Measurements from ENCODE around the gene ZNF878.

Gene ZNF878

DNA sequence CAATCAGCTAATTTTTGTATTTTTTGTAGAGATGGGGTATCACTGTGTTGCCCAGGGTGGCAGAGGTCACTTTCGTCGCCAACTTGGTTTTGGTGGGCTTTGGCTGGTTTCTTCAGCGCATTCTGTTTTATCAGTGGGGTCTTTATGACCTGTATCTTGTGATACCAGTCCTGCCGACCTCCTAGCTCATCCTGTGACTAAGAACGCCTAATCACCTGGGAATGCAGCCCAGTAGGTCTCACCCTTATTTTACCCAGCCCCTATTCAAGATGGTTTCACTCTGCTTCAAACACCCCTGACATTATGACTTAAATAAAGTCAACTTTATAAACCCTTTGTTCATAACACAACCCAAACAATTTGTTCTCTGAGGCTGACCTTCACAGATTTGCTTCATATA is 3.0 kb upstream of the ZNF878 start:
- peaks cover 18% of the 10 kb centered on the region for H3K4me1 Mint-ChIP-seq (ENCODE audit: low read depth)
- peaks cover 8% of the 10 kb centered on the region for H3K9me3 Mint-ChIP-seq
- no peak for DNase-seq
- H3K27ac Mint-ChIP-seq, result no peak overlapping the region
- H3K36me3 Mint-ChIP-seq (ENCODE audit: low read depth), result peaks cover 4% of the 10 kb centered on the region
- H3K4me3 Mint-ChIP-seq, result no peak overlapping the region
- H3K27me3 Mint-ChIP-seq, result peaks cover 48% of the 10 kb centered on the region

DNA sequence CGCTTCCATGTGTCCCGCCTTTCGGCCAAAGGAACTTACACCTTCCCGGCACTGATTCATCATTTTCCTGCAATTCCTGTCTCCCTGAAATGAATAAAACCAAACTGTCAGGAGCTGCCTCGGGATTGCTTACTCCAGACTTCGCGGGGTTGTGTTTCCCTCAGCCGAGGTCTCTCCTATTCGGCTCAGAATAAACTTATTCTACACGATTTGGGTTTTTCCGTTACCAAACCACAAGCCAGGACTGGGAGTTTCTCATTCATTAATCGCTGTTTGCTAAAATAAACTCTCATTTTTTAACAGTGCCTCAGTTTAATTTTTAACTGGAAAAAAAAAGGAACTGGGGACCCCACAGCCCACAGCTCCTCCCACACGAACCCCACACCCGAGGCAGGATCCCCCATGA is 667 bp downstream of the ZNF878 start:
- peaks cover 12% of the 10 kb centered on the region for H3K4me1 Mint-ChIP-seq (ENCODE audit: low read depth)
- peaks cover 15% of the 10 kb centered on the region for H3K36me3 Mint-ChIP-seq (ENCODE audit: low read depth)
- peak overlapping the region; percentile 73 for H3K4me3 Mint-ChIP-seq
- peak overlapping the region; percentile 23 for H3K27ac Mint-ChIP-seq
- H3K9me3 Mint-ChIP-seq, result peaks cover 16% of the 10 kb centered on the region
- peaks cover 55% of the 10 kb centered on the region for H3K27me3 Mint-ChIP-seq
- no peak for DNase-seq

DNA sequence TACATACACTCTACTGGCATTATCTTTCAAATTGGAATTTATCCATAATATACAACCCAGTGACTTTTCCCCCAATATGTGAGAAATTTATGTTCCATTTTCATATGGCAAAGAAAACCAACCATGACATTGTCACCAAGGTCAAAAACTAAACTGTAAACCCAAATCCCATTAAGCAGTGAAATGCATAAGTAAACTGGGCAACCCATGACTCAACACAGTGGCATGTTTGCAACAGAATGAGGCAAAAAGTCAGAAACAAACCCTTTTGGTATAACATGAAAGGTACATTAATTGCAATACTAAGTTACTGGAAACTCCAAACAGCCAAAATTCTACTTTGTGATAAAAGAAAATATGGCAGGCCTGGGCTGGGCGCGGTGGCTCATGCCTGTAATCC is 4.9 kb downstream of the ZNF878 start:
- Mint-ChIP-seq H3K4me3 (no peak overlapping the region), H3K27me3 (peaks cover 26% of the 10 kb centered on the region), H3K27ac (no peak overlapping the region), H3K4me1 (ENCODE audit: low read depth) (peaks cover 8% of the 10 kb centered on the region), H3K9me3 (peaks cover 35% of the 10 kb centered on the region), H3K36me3 (ENCODE audit: low read depth) (peaks cover 45% of the 10 kb centered on the region)
- no peak for DNase-seq

DNA sequence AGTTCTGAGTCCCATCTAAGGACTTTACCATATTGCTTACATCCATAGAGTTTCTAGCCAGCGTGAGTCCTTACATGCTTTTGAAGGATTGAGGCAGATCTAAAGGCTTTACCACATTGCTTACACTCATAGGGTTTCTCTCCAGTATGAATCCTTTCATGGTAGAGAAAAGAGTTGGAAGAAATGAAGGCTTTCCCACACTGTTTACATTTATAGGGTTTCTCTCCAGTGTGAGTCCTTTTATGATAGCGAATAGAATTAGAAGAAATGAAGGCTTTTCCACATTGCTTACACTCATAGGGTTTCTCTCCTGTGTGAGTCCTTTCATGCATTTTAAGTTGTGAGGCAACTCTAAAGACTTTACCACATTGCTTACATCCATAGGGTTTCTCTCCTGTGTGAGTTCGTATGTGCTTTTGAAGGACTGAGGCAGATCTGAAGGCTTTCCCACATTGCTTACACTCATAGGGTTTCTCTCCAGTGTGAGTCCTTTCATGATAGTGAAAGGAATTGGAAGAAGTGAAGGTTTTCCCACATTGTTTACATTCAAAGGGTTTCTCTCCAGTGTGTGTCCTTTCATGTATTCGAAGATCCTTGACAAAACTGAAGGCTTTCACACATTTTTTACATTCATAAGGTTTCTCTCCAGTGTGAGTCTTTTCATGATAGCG is 8.9 kb downstream of the ZNF878 start:
- peaks cover 5% of the 10 kb centered on the region for H3K27me3 Mint-ChIP-seq
- H3K4me3 Mint-ChIP-seq, result no peak overlapping the region
- peaks cover 40% of the 10 kb centered on the region for H3K9me3 Mint-ChIP-seq
- no peaks in the 10 kb centered on the region for H3K4me1 Mint-ChIP-seq (ENCODE audit: low read depth)
- peaks cover 53% of the 10 kb centered on the region for H3K36me3 Mint-ChIP-seq (ENCODE audit: low read depth)
- no peak overlapping the region for H3K27ac Mint-ChIP-seq
- DNase-seq, result no peak

DNA sequence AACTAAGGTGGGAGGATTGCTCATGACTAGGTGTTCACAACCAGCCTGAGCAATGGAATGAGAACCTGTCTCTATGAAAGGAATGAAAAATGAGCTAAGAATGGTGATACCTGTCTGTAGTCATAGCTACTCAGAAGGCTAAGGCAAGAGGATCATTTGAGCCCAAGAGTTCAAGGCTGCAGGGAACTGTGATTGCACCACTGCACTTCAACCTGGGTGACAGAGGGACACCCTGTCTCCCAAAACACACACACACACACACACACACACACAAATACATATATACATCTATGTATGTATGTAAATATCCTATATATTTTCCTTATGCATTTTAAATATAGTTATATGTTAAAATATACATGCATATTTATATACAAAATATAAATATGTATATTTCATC is 9.9 kb downstream of the ZNF878 start:
- no peak for DNase-seq
- Mint-ChIP-seq H3K9me3 (peaks cover 40% of the 10 kb centered on the region), H3K4me1 (ENCODE audit: low read depth) (no peaks in the 10 kb centered on the region), H3K27me3 (peaks cover 5% of the 10 kb centered on the region), H3K4me3 (no peak overlapping the region), H3K36me3 (ENCODE audit: low read depth) (peaks cover 54% of the 10 kb centered on the region), H3K27ac (no peak overlapping the region)

DNA sequence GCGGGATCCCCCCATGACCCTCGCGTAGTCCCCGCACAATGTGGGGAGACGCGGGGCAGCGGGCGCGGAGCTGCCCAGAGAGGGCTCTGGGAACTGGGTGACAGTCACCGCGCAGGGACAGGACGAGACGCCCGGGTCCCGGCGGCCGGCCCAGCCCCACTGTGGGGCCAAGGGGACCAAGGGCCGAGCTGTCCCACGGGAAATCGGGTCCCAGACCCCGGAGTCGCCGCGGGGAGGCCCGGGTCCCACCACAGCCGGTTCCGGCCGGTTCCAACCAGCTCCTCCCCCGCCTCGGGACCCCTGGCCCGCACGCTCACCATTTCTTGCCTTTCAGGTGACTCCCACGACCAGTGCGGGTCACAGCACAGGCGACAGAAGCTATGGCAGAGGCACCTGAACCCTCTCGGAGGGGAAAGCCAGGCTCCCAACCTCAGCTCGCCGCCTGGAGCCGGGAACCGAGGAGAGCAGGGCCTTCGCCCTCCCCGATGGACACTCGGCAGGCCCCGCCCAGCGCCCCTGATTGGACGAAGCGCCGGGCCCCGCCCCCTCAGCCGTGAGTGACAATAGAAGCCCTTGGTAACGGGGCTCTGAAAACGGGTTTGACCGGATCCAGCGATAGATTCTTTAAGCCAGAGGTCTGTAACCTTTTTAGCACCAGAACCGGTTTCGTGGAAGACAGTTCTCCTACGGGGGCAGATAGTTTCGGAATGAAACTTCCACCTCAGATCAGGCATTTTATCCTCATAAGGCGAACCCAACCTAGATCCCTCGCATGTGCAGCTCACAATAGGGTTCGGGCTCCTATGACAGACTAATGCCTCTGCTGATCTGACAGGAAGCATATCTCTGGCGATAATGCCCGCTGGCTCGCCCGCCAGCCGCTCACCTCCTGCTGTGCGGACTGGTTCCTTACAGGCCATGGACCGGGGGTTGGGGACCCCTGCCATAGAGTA is 17.3 kb downstream of the ZNF878 start, which contains the start of gene ZNF433:
ZNF433 (minus strand) TSS at position 460 of the 953 bp plus-strand sequence; CDS start at position 320, 140 bp downstream.
- peak; percentile 76 for DNase-seq
- Mint-ChIP-seq H3K27ac (no peak within 1 kb of the TSS), H3K4me1 (ENCODE audit: low read depth) (peaks cover 10% of the 10 kb centered on the region), H3K36me3 (ENCODE audit: low read depth) (peaks cover 26% of the 10 kb centered on the region), H3K27me3 (peaks cover 23% of the 10 kb centered on the region), H3K9me3 (peaks cover 16% of the 10 kb centered on the region), H3K4me3 (peak within 1 kb of the TSS; percentile 79)

DNA sequence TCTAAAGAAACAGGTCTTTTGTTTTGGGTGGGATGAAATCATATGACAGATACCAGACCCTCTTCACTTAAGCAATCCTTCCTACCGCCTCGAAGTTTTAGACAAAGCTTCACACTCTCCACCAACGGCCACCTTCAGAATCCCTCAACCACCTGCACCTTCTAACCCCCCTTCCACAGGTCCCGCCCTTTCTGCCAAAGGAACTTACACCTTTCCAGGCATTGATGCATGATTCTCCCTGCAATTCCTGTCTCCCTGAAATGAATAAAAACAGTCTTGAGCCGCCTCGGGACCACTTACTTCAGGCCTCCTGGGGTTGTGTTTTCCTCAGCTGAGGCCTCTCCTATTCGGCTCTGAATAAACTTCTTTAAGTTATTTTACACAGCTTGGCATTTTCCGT is 18.1 kb downstream of the ZNF878 start:
- H3K4me3 Mint-ChIP-seq, result peak overlapping the region; percentile 9
- DNase-seq, result no peak
- H3K27me3 Mint-ChIP-seq, result peaks cover 23% of the 10 kb centered on the region
- peaks cover 16% of the 10 kb centered on the region for H3K9me3 Mint-ChIP-seq
- no peak overlapping the region for H3K27ac Mint-ChIP-seq
- peaks cover 10% of the 10 kb centered on the region for H3K4me1 Mint-ChIP-seq (ENCODE audit: low read depth)
- peaks cover 28% of the 10 kb centered on the region for H3K36me3 Mint-ChIP-seq (ENCODE audit: low read depth)

DNA sequence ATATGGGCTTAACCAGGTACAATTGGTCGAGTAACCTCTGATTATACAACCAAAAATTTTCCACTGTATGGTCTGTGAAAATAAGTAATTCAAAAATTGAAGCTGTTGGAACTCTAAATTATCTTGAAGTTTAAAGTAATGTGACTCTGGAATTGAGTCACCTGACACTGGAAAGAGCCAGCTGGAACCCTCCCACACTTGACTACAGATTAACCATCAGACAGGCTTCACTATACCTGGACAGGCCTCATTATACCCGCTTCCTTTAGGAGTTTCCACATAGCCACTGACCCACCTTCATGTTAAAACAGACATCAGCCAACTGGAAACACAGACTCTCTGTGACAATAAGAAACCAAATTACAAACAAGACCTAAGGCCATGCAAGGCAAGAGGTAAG is 18.6 kb downstream of the ZNF878 start:
- Mint-ChIP-seq H3K4me3 (peak overlapping the region; percentile 9), H3K36me3 (ENCODE audit: low read depth) (peaks cover 28% of the 10 kb centered on the region), H3K27ac (no peak overlapping the region), H3K4me1 (ENCODE audit: low read depth) (peaks cover 10% of the 10 kb centered on the region), H3K9me3 (peaks cover 14% of the 10 kb centered on the region), H3K27me3 (peaks cover 23% of the 10 kb centered on the region)
- no peak for DNase-seq

DNA sequence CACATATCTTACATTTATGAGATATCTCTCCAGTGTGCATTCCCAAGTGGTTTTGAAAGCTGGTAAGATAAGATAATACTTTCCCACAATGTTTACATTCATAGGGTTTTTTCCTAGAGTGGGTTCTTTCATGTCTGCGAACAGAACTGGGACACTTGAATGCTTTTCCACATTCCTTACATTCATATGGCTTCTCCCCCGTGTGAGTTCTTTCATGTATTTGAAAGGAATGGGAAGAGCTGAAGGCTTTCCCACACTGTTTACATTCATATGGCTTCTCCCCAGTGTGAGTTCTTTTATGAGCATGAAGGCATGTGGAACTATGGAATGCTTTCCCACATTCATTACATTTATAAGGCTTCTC is 37.0 kb downstream of the ZNF878 start:
- Mint-ChIP-seq H3K27ac (no peak overlapping the region), H3K36me3 (ENCODE audit: low read depth) (peaks cover 90% of the 10 kb centered on the region), H3K4me1 (ENCODE audit: low read depth) (no peaks in the 10 kb centered on the region), H3K27me3 (no peaks in the 10 kb centered on the region), H3K4me3 (no peak overlapping the region), H3K9me3 (peaks cover 52% of the 10 kb centered on the region)
- DNase-seq, result no peak

DNA sequence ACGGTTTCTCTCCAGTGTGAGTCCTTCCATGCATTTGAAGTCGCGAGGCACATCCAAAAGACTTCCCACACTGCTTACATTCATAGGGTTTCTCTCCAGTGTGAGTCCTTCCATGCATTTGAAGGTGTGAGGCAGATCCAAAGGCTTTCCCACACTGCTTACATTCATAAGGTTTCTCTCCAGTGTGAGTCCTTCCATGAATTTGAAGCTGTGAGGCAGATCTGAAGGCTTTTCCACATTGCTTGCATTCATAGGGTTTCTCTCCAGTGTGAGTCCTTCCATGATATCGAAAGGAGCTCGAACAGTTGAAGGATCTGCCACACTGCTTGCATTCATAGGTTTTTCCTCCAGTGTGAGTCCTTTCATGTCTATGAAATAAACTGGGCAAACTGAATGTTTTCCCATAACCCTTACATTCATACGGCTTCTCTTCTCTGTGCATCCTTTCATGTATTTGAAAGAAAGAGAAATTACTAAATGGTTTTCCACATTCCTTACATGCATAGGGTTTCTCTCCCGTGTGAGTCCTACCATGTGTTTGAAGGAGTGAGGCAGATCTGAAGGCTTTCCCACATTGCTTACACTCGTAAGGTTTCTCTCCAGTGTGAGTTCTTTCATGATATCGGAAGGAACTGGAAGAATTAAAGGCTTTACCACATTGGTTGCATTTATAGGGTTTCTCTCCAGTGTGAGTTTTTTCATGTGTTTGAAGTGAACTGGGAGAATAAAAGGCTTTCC is 37.6 kb downstream of the ZNF878 start:
- peaks cover 92% of the 10 kb centered on the region for H3K36me3 Mint-ChIP-seq (ENCODE audit: low read depth)
- no peaks in the 10 kb centered on the region for H3K27me3 Mint-ChIP-seq
- no peak overlapping the region for H3K4me3 Mint-ChIP-seq
- H3K4me1 Mint-ChIP-seq (ENCODE audit: low read depth), result no peaks in the 10 kb centered on the region
- no peak overlapping the region for H3K27ac Mint-ChIP-seq
- H3K9me3 Mint-ChIP-seq, result peaks cover 51% of the 10 kb centered on the region
- no peak for DNase-seq

DNA sequence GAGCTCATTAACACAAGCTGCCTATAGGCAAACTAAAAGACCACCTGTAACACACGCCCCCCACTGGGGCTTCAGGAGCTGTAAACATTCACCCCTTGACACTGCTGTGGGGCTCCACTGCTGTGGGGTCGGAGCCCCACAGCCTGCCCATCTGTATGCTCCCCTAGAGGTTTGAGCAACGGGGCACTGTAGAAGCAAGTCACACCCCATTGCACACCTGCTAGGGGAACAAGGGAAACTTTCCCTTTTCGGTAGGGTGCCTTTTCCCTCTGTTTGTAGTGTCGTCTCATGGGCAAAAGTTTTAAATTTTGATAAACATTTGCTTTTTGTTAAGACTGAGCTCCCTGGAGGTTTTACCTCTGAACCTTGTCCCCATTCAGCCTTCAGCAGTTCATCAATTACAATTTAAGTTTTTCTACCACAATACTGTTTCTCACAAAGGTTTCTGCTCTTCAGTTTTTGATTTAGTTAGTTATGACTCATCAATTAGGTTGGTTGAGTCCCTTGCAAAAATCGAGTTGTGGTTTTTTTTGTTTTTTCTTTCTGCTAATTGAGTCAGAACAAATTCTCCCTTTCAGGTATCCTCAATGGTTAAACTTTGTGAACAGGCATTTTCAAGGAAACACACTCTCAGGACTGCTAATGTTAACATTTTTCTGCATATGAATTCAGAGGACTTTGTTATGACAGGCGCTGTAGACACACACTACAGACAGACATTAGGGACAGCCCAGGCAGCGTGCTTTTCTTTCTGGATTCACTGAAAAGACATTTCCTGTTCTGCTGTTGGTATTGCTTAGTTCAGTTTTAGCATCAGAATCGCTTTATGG is 52.4 kb downstream of the ZNF878 start:
- Mint-ChIP-seq H3K27me3 (no peaks in the 10 kb centered on the region), H3K4me1 (ENCODE audit: low read depth) (peaks cover 28% of the 10 kb centered on the region), H3K9me3 (peaks cover 3% of the 10 kb centered on the region), H3K27ac (peak overlapping the region; percentile 84), H3K4me3 (peak overlapping the region; percentile 10), H3K36me3 (ENCODE audit: low read depth) (peaks cover 75% of the 10 kb centered on the region)
- no peak for DNase-seq

DNA sequence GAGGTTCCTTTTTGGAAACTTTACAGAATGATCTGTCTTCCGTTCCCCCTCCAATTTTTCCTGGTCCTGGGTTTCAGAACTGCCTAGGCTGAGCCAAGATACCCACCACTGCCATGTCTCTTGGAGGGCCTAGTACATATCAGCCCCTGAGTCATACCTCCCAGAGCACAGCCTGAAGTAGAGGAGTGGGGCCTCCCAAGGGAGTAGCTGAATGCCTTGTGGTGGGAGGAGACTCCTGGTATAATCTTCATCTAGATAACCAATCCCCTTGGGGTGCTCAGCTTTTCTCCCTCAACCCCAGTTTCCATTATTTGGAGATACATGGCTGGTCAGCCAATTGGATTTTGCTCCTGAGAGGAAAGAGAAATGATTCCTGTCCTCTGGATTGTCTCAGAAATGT is 57.6 kb downstream of the ZNF878 start:
- DNase-seq, result no peak
- Mint-ChIP-seq H3K4me3 (no peak overlapping the region), H3K36me3 (ENCODE audit: low read depth) (peaks cover 69% of the 10 kb centered on the region), H3K27me3 (no peaks in the 10 kb centered on the region), H3K9me3 (peaks cover 3% of the 10 kb centered on the region), H3K27ac (no peak overlapping the region), H3K4me1 (ENCODE audit: low read depth) (peaks cover 49% of the 10 kb centered on the region)

All from activated T-cell treated with anti-CD3 and anti-CD28 coated beads, Interleukin-2, amount 50 U/mL, for 24 hours (primary cell).